Spleen (tissue), 11 donors: Measurements from ENCODE around the gene PARVB. TPM values are rescaled to one million over a fixed set of nuclear protein-coding genes. Genes with fewer than 3 reads are reported as not detected.

Source experiments
- DNase-seq: peaks from one replicate; pipeline ENCODE4 v3.0.0-alpha.2; 2020
- H3K27ac ChIP-seq, 8 donors: fragments of 200-600 bp; sonication (generic) in 7 of 8; 1 replicate in 4 of 8; 2 replicates in 4 of 8; pipeline versions ENCODE4 v1.5.0 to v1.8.0; 2016 to 2021; ENCODE audit warnings: inconsistent platforms in 4 of 8, mild to moderate bottlenecking in 4 of 8, moderate library complexity in 1 of 8
- H3K27me3 ChIP-seq, 7 donors: fragments of 200-600 bp; sonication (generic) in 6 of 7; replicated peaks in 1 of 7; 1 replicate in 4 of 7; 2 replicates in 3 of 7; pipeline versions ENCODE4 v1.5.0 to v1.8.0; 2016 to 2021; ENCODE audit warnings: inconsistent platforms in 3 of 7, mild to moderate bottlenecking in 1 of 7
- H3K36me3 ChIP-seq, 6 donors: fragments of 200-600 bp; sonication (generic) in 5 of 6; 1 replicate in 4 of 6; 2 replicates in 2 of 6; pipeline versions ENCODE4 v1.5.0 to v1.8.0; 2016 to 2021; ENCODE audit warnings: inconsistent platforms in 2 of 6
- H3K4me1 ChIP-seq, 6 donors: fragments of 200-600 bp; sonication (generic) in 5 of 6; 1 replicate in 3 of 6; 2 replicates in 3 of 6; pipeline versions ENCODE4 v1.5.0 to v1.8.0; 2016 to 2021; ENCODE audit warnings: inconsistent platforms in 3 of 6
- H3K4me3 ChIP-seq, 8 donors: fragments of 200-600 bp; sonication (generic) in 7 of 8; 1 replicate in 4 of 8; 2 replicates in 4 of 8; pipeline versions ENCODE4 v1.5.0 to v1.8.0; 2016 to 2021; ENCODE audit warnings: inconsistent platforms in 4 of 8, mild to moderate bottlenecking in 4 of 8, moderate library complexity in 2 of 8
- H3K9me3 ChIP-seq, 8 donors: fragments of 200-600 bp; sonication (generic) in 7 of 8; 1 replicate in 4 of 8; 2 replicates in 4 of 8; pipeline versions ENCODE4 v1.5.0 to v1.8.0; 2016 to 2021; ENCODE audit warnings: inconsistent platforms in 4 of 8
- POLR2A ChIP-seq, 3 donors: fragments of 450-650 bp; IDR thresholded peaks; one replicate each; pipeline ENCODE4 v1.5.1; 2017; ENCODE audit warnings: antibody characterized with exemption in 3 of 3, mild to moderate bottlenecking in 1 of 3
- POLR2AphosphoS5 ChIP-seq, 3 donors: sonication (generic); formaldehyde crosslinking; IDR thresholded peaks; one replicate each; pipeline ENCODE4 v1.5.1; 2017; ENCODE audit warnings: antibody characterized with exemption in 3 of 3
- WGBS, 5 donors: extraction: QIAGEN DNeasy Blood & Tissue Kit in 3 of 5; methylation state at CpG; one replicate each; pipeline versions ENCODE4 v1.1.5 to v1.1.7; 2013 to 2018; 5-methylcytosine and 5-hydroxymethylcytosine counted together
- intact Hi-C: fragments of 100-400 bp; cut with DNase I; formaldehyde crosslinking; loops from one replicate; pipeline ENCODE4 v1.15.0; 2023; ENCODE audit warnings: low total_unique reads
- polyA plus RNA-seq, 3 donors: library from polyadenylated mRNA; stranded (reverse); fragments of 200-250 nt; gene quantifications; one replicate each; pipeline ENCODE4 v1.2.1, GENCODE V29; 2013
- total RNA-seq, 7 donors: library from RNA; depleted of rRNA in 3 of 7; stranded (reverse); fragments of >200 nt in 3 of 7; fragmentation: NEBNext Ultra II Directional in 4 of 7; extraction: Animal tissue kit (Norgen Biotek cat#: 25700) in 4 of 7; gene quantifications; one replicate each; pipeline versions ENCODE4 v1.1.0 to v1.2.1, GENCODE V29; 2016 to 2021
- TF ChIP-seq, protein P1 (sequence below), 11 experiments: fragments of 200-600 bp in 7 of 11; fragments of 450-650 bp in 4 of 11; sonication (generic) in 4 of 11; IDR thresholded peaks in 8 of 11; conservative IDR thresholded peaks in 3 of 11; 1 replicate in 7 of 11; 2 replicates in 4 of 11; pipeline versions ENCODE4 v1.4.0 to v1.8.0; 2016 to 2021; ENCODE audit warnings: antibody characterized with exemption in 11 of 11, inconsistent platforms in 4 of 11, mild to moderate bottlenecking in 1 of 11
- donor health status: healthy with polysubstance abuse.
- donor health status: DM: no; HTN: no; CAD: no; lungs with moderate emphysema.
- donor health status: DM: no; HTN: no; CAD: no.
- donor health status: Bipolar disorder and iron deficiency.
- donor health status: healthy.
- donor health status: DM: no; HTN: no; CAD: no.
- donor health status: DM: yes; HTN: yes; CAD: no.

The PARVB gene
- total and polyA plus RNA-seq, 10 donors, result 24.0 to 61.9 (median 46.5) TPM

DNA sequence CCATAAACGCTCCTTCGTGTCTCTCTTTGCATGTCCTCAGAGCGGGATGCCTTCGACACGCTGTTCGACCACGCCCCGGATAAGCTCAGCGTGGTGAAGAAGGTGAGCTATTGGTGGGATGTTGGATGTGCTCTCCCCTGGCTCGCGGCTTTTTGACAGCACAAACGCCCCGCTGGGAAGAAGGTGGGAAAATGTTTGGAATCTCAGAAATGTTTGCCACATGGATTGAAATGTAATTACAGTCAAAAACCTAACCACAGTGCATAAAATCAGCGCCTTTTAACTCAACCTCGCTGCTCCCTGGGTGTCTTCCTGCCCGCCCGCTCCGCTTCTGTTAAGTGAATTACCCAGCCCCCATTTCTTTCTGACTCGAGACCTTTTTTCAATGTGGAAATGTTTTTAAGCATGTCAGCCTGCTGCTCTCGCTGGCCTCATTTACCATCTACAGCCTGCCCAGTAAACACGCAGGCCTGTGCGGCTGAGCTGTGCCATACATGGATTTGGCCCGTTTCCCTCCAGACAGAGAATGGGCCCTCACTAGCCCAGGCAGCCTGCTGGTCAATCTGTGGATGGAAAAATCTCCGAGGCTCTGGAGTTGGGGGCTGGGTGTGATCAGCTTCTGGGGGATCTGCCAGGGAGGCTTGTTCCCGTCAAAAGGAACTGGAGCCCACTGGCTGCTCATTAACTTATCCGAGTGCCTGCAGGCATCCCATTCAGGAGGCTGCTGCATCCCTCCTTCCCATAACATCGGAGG, 123.9 kb downstream of the PARVB start:
- Histone ChIP-seq H3K4me1 (no peaks in the 10 kb centered on the region), H3K4me3 (no peak overlapping the region), H3K36me3 (peaks cover 0 to 95% (median 25%) of the 10 kb centered on the region in 6 donors), H3K27ac (no peak overlapping the region), H3K9me3 (no peaks in the 10 kb centered on the region), H3K27me3 (no peaks in the 10 kb centered on the region)
- intact Hi-C loops, result no loop called here
- TF ChIP-seq, protein P1, sequence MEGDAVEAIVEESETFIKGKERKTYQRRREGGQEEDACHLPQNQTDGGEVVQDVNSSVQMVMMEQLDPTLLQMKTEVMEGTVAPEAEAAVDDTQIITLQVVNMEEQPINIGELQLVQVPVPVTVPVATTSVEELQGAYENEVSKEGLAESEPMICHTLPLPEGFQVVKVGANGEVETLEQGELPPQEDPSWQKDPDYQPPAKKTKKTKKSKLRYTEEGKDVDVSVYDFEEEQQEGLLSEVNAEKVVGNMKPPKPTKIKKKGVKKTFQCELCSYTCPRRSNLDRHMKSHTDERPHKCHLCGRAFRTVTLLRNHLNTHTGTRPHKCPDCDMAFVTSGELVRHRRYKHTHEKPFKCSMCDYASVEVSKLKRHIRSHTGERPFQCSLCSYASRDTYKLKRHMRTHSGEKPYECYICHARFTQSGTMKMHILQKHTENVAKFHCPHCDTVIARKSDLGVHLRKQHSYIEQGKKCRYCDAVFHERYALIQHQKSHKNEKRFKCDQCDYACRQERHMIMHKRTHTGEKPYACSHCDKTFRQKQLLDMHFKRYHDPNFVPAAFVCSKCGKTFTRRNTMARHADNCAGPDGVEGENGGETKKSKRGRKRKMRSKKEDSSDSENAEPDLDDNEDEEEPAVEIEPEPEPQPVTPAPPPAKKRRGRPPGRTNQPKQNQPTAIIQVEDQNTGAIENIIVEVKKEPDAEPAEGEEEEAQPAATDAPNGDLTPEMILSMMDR (IDR thresholded peaks at IDR 0.05 in 8 of 11, conservative IDR thresholded peaks at IDR 0.05 in 3 of 11), result no peak
- TF ChIP-seq POLR2AphosphoS5 (IDR thresholded peaks at IDR 0.05) (no peak), POLR2A (IDR thresholded peaks at IDR 0.05) (no peak)
- no peak for DNase-seq
- 85 to 93% (median 89%) methylated on average over 25 to 27 of the region's 27 CpGs for WGBS, 5 donors

DNA sequence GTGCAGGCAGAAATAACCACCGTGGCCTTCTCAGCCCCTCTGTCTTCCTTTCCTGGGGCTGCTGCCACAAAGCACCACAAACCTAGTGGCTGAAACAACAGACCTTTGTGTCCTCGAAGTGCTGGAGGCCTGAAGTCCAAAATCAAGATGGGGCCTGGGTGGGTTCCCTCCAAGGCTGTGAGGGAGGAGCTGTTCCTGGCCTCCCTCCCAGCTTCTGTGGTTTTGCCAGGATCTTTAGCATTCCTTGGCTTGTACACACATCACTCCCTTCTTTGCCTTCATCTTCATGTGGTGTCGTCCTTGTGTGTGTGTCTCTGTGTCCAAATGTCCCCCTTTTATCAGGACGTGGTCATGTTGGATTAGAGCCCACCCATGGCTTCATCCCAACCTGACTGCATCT, 127.6 kb downstream of the PARVB start:
- H3K4me1 ChIP-seq, result no peaks in the 10 kb centered on the region
- TF ChIP-seq POLR2AphosphoS5 (IDR thresholded peaks at IDR 0.05) (peak in 1 of 3 donors; percentile 26), POLR2A (IDR thresholded peaks at IDR 0.05) (no peak)
- no peak overlapping the region for H3K4me3 ChIP-seq
- H3K9me3 ChIP-seq, result no peaks in the 10 kb centered on the region
- H3K27me3 ChIP-seq, result no peaks in the 10 kb centered on the region
- no peak overlapping the region for H3K27ac ChIP-seq
- intact Hi-C loops, result no loop called here
- no peak for DNase-seq
- peaks cover 0 to 89% (median 31%) of the 10 kb centered on the region in 6 donors for H3K36me3 ChIP-seq
- WGBS, 5 donors, result 76 to 85% (median 83%) methylated on average over 4 of the region's 4 CpGs

DNA sequence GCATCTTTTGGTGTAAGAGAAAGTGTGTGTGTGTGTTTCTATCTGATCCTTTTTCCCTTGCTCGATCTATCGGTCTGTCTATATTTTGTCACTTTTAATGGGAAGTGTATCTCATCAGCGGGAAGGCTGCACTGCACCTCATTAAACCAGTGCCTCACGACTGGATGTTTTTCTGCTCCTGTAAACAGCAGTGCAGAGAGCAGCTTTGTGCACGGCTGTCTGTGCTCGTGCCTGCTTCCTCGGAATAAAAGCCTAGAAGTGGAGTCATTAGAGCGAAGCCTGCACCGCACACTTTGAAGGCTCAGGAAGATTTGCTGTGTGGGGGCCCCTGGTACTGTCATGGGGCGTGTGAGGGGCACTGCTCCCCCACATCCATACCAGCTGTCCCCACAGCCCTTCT, 129.6 kb downstream of the PARVB start:
- no peak for DNase-seq
- no peak overlapping the region for H3K4me3 ChIP-seq
- 93 to 97% (median 95%) methylated on average over 8 to 10 of the region's 10 CpGs for WGBS, 5 donors
- no peaks in the 10 kb centered on the region for H3K4me1 ChIP-seq
- intact Hi-C loops, result no loop called here
- H3K9me3 ChIP-seq, result no peaks in the 10 kb centered on the region
- no peak for TF ChIP-seq POLR2AphosphoS5 (IDR thresholded peaks at IDR 0.05)
- TF ChIP-seq, protein P1 (IDR thresholded peaks at IDR 0.05 in 8 of 11, conservative IDR thresholded peaks at IDR 0.05 in 3 of 11), result no peak
- no peak for TF ChIP-seq POLR2A (IDR thresholded peaks at IDR 0.05)
- no peaks in the 10 kb centered on the region for H3K27me3 ChIP-seq
- H3K27ac ChIP-seq, result no peak overlapping the region
- peaks cover 0 to 89% (median 32%) of the 10 kb centered on the region in 6 donors for H3K36me3 ChIP-seq

DNA sequence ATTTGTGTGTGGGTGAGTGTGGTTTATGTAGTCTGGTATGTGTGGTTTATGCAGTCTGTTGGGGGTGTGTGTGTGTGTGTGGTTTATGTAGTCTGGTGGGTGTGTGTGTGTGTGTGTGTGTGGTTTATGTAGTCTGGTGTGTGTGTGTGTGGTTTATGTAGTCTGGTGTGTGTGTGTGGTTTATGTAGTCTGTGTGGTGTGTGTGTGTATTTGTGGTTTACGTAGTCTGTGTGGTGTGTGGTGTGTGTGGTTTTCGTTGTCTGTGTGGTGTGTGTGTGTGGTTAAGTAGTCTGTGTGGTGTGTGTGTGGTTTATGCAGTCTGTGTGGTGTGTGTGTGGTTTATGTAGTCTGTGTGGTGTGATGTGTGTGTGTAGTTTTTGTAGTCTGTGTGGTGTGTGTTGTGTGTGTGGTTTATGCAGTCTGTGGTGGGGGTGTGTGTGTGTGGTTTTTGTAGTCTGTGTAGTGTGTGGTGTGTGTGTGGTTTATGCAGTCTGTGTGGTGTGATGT, 130.4 kb downstream of the PARVB start:
- 32 to 68% (median 47%) methylated on average over 2 of the region's 2 CpGs for WGBS, 5 donors
- Histone ChIP-seq H3K27ac (no peak overlapping the region), H3K36me3 (peaks cover 0 to 89% (median 31%) of the 10 kb centered on the region in 6 donors), H3K4me3 (no peak overlapping the region), H3K27me3 (no peaks in the 10 kb centered on the region), H3K9me3 (no peaks in the 10 kb centered on the region), H3K4me1 (peaks cover 0 to 6% (median 0%) of the 10 kb centered on the region in 6 donors)
- DNase-seq, result no peak
- intact Hi-C loops, result no loop called here
- TF ChIP-seq POLR2AphosphoS5 (IDR thresholded peaks at IDR 0.05), result no peak
- TF ChIP-seq, protein P1 (IDR thresholded peaks at IDR 0.05 in 8 of 11, conservative IDR thresholded peaks at IDR 0.05 in 3 of 11), result no peak
- no peak for TF ChIP-seq POLR2A (IDR thresholded peaks at IDR 0.05)
